HG02759 (cell line): ENCODE data around the gene ECI1.

Experiments
- ATAC-seq: cut with Tn5 transposase; IDR thresholded peaks from one replicate; pipeline ENCODE4 v1.9.1; 2021; ENCODE audit warnings: mild to moderate bottlenecking, moderate library complexity; ENCODE audit not compliant: unreplicated experiment

Gene ECI1

GRCh38 chr16:2251296-2252111 lies at the start of gene ECI1:
Gene ECI1, minus strand, starts transcription at chr16:2251587. Its CDS starts 21 bp downstream, at chr16:2251566.
- peak; percentile 91 for ATAC-seq

DNA sequence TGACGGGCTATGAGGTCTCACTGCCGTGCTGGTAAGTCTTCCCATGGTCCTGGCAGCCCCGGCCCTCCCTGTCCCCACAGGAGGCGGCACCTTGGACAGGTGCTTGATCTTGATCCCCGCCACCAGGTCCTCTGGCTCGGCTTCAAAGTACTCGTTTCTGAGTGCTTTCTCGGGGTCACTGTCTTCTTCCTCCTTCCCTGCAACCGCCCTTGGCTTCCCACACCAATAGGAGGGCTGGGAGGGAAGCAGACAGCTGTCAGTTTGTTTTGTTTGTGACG lies 48.5 kb upstream of the ECI1 start:
- ATAC-seq, result no peak

GRCh38 chr16:2299121-2299914 lies 47.9 kb upstream of the ECI1 start:
- ATAC-seq, result no peak

- ATAC-seq, result no peak
These were observed 47.2 kb upstream of the ECI1 start for GRCh38 chr16:2298621-2299020.

GRCh38 chr16:2297506-2297860 lies 46.1 kb upstream of the ECI1 start:
- no peak for ATAC-seq

DNA sequence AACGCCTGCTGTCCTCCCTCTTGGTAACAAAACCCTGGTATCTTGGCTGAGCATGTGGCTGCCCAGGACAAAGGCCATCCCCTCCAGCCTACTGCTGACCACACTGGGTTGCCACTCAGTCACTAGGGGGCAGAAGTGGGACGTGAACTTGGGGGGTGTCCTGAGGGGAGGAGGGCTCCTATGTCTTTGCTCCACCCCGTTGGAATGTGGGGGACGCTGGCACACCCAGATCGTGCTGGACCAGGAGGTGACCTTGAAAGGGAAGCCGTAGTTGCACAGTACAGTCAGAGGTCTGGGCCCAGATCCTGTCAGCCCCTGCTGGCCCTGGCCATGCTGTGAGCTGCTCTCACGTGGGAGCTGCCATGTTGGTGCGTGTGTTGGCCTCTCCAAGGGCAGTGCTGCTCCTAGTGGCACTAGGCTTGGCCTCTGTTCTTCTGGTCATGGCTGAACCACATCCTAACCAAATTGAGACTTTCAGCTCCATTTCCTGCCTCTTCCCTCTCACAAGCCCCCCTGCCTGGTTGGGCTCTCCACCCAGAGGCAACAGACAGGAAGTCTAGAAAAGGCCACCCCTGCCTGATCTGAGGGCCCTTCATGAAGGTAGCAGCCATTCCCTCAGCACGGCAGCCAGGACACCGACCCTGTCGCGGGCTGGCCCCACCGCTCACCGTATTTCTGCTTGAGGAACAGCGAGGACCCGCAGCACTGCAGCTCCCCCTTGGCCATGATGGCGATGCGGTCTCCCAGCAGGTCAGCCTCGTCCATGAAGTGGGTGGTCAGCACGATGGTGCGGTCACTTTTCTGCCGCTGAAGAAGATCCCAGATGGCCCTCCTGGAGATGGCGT lies 45.5 kb upstream of the ECI1 start:
- no peak for ATAC-seq

DNA sequence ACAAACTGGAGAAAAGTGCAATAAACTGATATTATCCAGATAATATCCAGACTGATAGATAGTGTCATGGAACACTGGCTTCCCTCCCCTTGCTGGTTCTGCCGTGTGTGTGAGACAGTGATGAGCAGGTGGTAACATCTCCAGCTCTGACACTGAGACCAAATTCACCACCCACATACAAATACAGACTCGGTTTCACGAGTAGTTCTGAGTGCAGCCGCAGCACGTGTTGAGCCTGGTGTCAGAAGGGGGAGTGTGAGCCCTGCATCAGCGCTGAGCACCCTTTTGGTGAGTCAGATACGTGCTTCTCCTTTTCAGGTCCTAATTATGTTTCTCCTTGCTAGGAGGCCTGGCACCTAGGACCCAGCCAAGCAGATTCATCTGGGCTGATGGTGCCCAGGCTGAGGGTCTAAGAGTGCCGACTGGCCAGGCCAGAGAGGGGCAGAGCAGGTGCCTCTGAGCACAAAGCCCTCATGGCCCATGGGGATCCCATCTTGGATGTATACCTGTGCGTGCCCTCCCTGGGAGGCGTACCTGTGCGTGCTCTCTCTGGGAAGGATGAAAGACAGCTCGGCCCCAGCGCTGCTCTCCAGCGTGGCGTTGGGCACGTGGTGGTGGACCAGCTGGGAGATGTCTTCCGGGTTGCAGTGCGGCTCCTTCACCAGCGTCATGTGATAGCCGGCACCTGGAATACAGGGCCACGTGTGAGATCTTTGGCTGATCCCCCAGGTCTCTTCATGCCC lies 43.8 kb upstream of the ECI1 start:
- peak; percentile 71 for ATAC-seq

GRCh38 chr16:2292221-2292620 lies 40.8 kb upstream of the ECI1 start:
- ATAC-seq, result no peak

DNA sequence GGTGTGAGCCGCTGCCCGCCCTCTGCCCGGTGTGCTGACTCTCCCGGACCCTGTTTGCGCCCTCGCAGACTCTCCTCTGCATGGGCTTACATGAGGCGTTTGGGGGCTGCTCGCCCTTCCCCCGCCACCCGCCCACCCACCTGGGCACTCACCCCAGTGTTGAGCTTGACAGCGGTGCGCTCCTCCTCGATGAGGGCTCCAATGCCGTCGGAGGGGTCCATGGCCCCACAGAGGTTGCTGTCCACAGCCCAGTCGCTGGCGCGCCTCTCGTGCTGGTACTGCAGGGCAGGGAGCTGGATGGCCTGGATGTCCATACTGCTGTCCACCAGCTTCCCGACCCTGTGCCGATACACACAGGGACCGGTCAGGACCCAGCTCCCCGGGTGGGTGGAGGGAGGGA lies 37.9 kb upstream of the ECI1 start:
- no peak for ATAC-seq

DNA sequence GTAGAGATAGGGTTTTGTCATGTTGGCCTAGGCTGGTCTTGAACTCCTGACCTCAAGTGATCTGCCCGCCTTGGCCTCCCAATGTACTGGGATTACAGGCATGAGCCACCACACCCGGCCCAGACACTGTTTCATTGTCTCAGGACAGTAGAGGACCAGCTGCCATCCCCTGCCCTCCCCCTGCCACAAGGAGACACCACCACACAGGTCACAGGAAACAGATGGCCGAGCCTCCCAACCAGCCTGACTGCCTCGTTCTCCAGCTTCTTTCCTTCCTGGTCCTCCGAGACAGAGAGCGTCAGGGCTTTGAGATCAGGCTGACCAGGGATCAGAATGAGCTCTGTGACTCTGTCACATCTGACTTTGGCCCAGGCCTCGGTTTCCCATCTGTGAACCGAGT lies 37.3 kb upstream of the ECI1 start:
- no peak for ATAC-seq

DNA sequence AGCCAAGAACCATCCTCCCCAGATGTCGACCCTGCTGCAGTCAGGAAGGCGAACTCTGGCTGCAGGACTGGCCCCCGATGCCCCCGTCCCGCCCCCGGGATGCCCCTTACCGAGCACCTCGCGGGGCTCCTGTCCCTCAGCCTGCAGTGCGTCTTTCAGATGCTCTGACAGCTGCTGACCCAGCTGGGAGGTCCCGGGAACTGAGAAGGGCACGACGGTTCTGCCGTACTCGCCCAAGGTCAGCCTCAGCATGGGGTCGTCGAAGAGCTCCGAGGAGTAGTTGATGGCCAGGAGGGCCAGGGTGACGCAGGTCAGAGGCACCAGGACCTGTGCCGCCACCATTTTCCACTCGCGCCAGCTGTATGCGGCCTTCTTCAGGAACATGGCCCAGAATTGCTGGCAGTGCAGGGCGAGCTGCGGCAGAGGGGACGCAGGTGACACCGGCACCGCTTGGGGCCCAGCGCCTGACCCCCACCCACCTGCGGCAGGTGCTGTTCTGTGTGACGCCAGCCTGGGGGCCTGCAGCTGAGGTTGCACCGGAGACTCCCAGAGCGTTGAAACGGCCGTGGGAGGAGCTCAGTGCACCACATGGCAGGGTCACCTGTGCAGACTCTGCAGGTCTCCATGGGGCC lies 36.6 kb upstream of the ECI1 start:
- ATAC-seq, result no peak

- ATAC-seq, result no peak
These were observed 35.2 kb upstream of the ECI1 start for GRCh38 chr16:2286550-2286949.

GRCh38 chr16:2285731-2286191 lies 34.4 kb upstream of the ECI1 start:
- no peak for ATAC-seq

DNA sequence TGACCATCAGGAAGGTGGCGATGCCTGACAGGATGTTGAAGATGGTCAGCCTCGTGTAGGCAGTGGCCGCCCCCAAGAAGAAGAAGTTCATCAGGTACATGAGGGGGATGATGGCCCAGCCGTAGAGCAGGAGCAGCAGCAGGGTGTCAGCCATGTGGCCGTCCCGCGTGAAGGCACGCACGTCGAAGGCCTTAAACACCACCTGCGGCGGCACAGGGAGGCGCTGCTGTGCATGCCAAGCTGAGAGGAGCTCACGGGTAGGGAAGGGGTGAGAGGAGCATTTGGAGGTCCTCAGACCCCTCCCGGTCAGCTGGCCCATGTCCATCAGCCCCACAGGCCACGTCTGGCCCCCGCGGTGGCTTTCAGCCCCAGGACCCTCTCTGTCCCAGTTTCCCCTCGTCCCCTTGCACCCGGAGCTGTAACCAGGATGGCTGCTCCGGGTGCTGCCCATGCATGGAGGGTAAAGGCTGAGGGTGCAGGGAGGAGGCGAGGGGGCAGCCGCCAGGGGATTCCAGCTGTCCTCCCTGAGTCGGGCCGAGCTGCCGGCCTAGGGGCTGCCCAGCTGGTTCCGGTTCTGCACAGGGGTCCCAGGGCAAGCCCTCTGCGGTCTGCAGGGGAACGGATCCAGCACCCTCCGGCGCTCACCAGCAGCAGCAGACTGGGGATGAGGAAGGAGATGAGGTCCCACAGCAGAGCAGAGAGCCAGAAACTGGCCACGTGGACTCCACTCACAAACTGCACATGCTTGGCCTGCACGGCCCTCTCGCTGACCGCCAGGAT lies 33.6 kb upstream of the ECI1 start:
- ATAC-seq, result no peak

DNA sequence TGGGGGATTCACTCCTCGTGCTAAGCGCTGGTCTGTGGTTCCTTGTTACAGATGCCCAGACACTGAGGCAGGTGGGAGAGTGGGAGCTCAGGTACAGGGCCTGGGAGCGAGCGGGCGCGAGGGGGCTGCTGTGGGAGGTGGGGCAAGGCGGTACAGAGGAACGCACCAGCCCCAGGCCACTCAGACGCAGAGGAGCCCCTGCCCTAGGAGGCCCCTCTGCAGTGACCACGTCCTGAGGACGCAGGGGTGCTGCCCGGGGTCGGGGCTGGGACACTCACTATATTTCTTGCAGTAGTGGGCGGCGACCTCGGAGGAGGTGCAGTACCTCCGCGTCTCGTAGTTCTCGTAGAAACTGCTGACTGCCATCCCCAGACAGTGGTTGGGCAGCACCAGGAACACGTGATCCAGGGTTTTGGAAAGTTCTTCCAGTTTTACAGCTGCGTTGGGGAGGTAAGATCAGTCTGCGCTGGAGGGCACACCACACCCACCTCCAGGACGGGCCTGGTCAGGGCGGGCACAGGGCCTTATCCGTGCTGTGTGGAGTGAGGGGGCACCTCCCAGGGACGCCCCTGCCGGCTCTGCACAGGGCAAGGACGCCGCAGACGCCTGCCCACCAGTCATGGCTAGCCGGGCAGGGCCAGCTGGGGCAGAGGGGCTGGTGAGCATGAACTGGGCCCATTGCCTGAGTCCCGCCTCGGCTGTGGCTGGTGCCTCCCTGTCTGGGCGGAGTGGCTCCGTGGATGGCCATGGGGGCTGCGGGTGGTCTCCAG lies 32.8 kb upstream of the ECI1 start:
- ATAC-seq, result no peak

DNA sequence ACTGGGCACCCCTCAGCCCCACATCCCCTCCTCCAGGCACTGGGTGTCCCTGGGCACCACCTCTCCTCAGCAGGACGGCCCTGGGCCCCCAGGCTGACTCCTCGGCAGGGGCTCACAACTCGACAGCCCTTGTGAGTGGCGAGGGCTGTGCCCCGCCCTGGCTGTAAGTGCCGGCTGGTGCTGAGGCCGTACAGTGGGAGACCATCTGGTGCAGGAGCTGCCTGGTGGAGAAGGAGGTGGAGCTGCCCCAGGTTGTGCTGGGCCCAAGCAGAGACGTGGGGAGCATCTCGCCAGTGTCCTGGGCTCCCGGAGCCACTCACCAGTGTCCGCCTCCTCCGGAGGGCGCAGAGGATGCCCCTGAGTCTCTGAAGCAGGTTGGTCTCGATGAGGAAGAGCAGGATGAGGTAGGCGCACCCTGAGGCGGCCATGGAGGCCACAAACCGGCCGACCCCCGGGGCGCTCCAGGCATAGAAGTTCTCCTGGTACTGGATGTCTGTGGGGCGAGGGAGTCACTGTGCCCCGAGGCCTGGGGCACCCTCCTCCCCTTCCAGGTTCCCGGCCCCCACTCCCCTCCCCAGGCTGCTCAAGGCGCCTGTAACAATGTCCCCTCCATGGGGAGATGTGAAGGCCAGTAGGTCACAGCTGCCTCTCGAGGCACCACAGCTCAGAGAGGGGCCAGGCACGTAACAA lies 31.6 kb upstream of the ECI1 start:
- ATAC-seq, result no peak

GRCh38 chr16:2282262-2282661 lies 30.9 kb upstream of the ECI1 start:
- no peak for ATAC-seq

GRCh38 chr16:2280981-2281542 lies 29.7 kb upstream of the ECI1 start:
- ATAC-seq, result no peak
